ENCODE measurements around the gene EML1.
A peak's percentile ranks its signal among the peaks of the same experiment; 100 is the strongest.

Gene EML1

GRCh38 chr14:99806836-99807235, 13.6 kb downstream of the EML1 start:
- no peak for DNase-seq

- DNase-seq = no peak
Observed at GRCh38 chr14:99807413-99808153, 14.4 kb downstream of the EML1 start.

- no peak for DNase-seq
Observed at GRCh38 chr14:99808154-99808505, 14.9 kb downstream of the EML1 start.

GRCh38 chr14:99808515-99808914, 15.3 kb downstream of the EML1 start:
- no peak for DNase-seq

- no peak for DNase-seq
Observed at GRCh38 chr14:99809360-99809759, 16.1 kb downstream of the EML1 start.

- no peak for DNase-seq
Observed at GRCh38 chr14:99809859-99810558, 16.8 kb downstream of the EML1 start.

- no peak for DNase-seq
Observed at GRCh38 chr14:99810559-99810874, 17.3 kb downstream of the EML1 start.

- no peak for DNase-seq
Observed at GRCh38 chr14:99812096-99812750, 19.0 kb downstream of the EML1 start.

GRCh38 chr14:99812892-99813291, 19.7 kb downstream of the EML1 start:
- DNase-seq = no peak

GRCh38 chr14:99815696-99816095, 22.5 kb downstream of the EML1 start:
- no peak for DNase-seq

- DNase-seq = no peak
Observed at GRCh38 chr14:99816217-99816616, 23.0 kb downstream of the EML1 start.

- DNase-seq = no peak
Observed at GRCh38 chr14:99816642-99817041, 23.4 kb downstream of the EML1 start.

GRCh38 chr14:99817331-99817730, 24.1 kb downstream of the EML1 start:
- no peak for DNase-seq

- DNase-seq = no peak
Observed at GRCh38 chr14:99818503-99819036, 25.4 kb downstream of the EML1 start.

- no peak for DNase-seq
Observed at GRCh38 chr14:99819514-99819913, 26.3 kb downstream of the EML1 start.

- peak; percentile 97 for DNase-seq
Observed at GRCh38 chr14:99820702-99821331, 27.6 kb downstream of the EML1 start.

GRCh38 chr14:99821519-99822508, 28.6 kb downstream of the EML1 start:
- peak; percentile 100 for DNase-seq

GRCh38 chr14:99822800-99823455, 29.7 kb downstream of the EML1 start:
- no peak for DNase-seq

GRCh38 chr14:99824776-99825175, 31.6 kb downstream of the EML1 start:
- no peak for DNase-seq

- DNase-seq = no peak
Observed at GRCh38 chr14:99829450-99829849, 36.2 kb downstream of the EML1 start.

- DNase-seq = no peak
Observed at GRCh38 chr14:99831303-99831702, 38.1 kb downstream of the EML1 start.

Data from DMS79 (cell line).